GM12891 (cell line): ENCODE data around the gene FOXF1. TPM values are rescaled to one million over a fixed set of nuclear protein-coding genes. Genes with fewer than 3 reads are reported as not detected.

Experiments used
- DNase-seq: peaks from one replicate; pipeline ENCODE4 v3.0.0; 2011; ENCODE audit warnings: low spot score; ENCODE audit not compliant: insufficient read length
- FAIRE-seq: peaks from 2 replicates; lab custom pipeline; 2011; peaks lifted over from hg19 to GRCh38; lab: Jason Lieb, UNC
- PAX5 ChIP-seq: IDR thresholded peaks from 2 replicates; pipeline ENCODE4 v1.6.1; 2011; ENCODE audit warnings: low read length, moderate library complexity, mild to moderate bottlenecking; ENCODE audit not compliant: insufficient read depth, severe bottlenecking
- POLR2A ChIP-seq: IDR thresholded peaks from 2 replicates; pipeline ENCODE4 v1.6.1; 2011; ENCODE audit warnings: low read depth, low read length, control low read depth
- POLR2AphosphoS5 ChIP-seq: IDR thresholded peaks from 2 replicates; pipeline ENCODE4 v1.6.1; 2011; ENCODE audit warnings: low read depth, low read length, control low read depth
- POU2F2 ChIP-seq: IDR thresholded peaks from 2 replicates; pipeline ENCODE4 v1.6.1; 2011; ENCODE audit warnings: low read depth, mild to moderate bottlenecking, control low read depth, low read length, moderate library complexity
- SPI1 ChIP-seq: IDR thresholded peaks from 2 replicates; pipeline ENCODE4 v1.6.1; 2011; ENCODE audit warnings: low read depth, low read length, control low read depth
- TAF1 ChIP-seq: IDR thresholded peaks from 2 replicates; pipeline ENCODE4 v1.6.1; 2011; ENCODE audit warnings: low read depth, low read length, control low read depth
- polyA plus RNA-seq: library from polyadenylated mRNA; unstranded; fragments of >200 nt; gene quantifications from one replicate; pipeline ENCODE4 v1.2.1, GENCODE V29; 2012; ENCODE audit warnings: low read depth, missing spikeins, inconsistent platforms; ENCODE audit not compliant: missing spikeins

The FOXF1 gene
- not detected for polyA plus RNA-seq

- TF ChIP-seq POU2F2 (no peak), PAX5 (no peak), TAF1 (no peak), POLR2AphosphoS5 (no peak), SPI1 (no peak), POLR2A (no peak)
- DNase-seq (no peak), FAIRE-seq (no peak)
Observed at GRCh38 chr16:86510465-86511261, at the start of gene FOXF1. TSS of gene FOXF1 (plus strand) at chr16:86510527. CDS start at chr16:86510570, 43 bp downstream.

DNA sequence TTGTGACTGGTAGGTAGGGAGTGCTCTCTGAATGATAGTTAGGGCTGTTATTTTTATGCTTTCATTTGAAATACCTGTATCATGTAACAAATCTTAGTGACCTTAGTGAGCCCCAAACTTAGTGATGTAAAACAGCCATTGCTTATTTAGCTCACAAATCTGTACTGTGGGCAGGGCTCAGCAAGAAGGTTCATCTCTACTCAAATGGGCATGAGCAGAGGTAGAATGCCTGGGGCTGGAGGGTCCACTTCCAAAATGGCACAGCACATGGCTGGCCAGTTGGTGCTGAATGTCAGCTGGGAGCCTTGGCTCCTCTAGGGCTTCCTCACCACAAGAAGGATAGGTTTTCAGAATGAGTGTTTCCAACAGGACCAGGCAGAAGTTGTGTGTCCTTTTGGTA, 49.3 kb upstream of the FOXF1 start:
- DNase-seq, result no peak
- TF ChIP-seq POLR2AphosphoS5, result no peak
- TF ChIP-seq POU2F2, result no peak
- TF ChIP-seq PAX5, result no peak
- no peak for TF ChIP-seq SPI1
- no peak for TF ChIP-seq POLR2A
- TF ChIP-seq TAF1, result no peak
- FAIRE-seq, result no peak

DNA sequence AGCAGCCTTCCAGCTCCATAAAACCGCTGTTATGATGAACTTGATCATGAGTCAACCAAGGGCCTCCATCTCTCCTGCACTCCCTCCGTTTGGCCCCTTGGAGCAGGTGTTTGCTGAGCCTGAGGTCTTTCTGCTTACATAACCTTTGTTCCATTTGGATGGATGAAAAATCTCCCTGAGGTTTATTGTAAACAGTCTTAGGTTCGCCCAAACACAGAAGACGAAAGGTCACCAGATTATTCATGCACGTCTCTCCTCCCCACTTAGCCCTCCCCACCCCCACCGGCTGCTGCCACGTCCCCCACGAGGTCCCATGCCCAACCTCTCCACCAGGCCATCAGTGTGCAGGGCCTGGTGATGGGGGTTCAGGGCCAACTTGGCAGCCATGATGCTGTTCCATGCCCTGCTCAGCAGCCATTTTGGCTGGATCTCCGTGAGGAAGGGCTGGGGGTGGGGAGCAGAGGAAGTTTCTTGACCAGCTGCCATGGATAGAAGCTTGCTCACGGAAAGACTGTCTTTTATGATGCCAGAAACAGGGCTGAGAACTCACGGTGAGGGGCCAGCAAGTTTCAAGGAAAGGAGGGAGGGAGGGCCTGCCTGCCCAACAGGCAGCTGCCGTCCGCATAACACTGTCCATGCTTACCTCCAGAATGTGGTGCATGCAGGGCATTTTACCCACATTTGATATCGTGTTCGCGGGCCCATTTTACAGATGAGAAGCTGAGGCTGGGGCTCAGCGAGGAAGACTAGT, 47.8 kb upstream of the FOXF1 start:
- TF ChIP-seq POLR2A (no peak), TAF1 (no peak), POU2F2 (no peak), SPI1 (no peak), PAX5 (no peak), POLR2AphosphoS5 (no peak)
- DNase-seq (no peak), FAIRE-seq (no peak)

- peak; percentile 54 for FAIRE-seq
Observed at GRCh38 chr16:86464044-86464443, 46.3 kb upstream of the FOXF1 start.

DNA sequence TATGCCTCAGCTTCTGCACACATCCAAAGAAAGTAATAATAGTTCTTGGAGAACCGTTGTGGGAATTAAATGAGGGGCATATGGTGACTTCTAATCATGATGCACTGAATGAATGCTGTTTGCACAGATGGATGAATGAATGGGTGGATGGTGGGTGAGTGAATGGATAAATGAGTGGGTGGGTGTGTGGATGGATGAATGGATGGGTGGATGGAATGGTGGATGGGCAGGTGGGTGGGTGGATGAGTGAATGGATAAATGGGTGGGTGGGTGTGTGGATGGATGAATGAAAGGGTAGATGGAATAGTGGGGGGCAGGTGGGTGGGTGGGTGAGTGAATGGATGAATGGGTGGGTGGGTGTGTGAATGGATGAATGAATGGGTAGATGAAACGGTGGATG, 44.9 kb upstream of the FOXF1 start:
- FAIRE-seq (no peak), DNase-seq (no peak)
- TF ChIP-seq POLR2A (no peak), POLR2AphosphoS5 (no peak), PAX5 (no peak), SPI1 (no peak), TAF1 (no peak), POU2F2 (no peak)

More at GRCh38 chr16:86464044-86464443, 46.3 kb upstream of the FOXF1 start:
- no peak for DNase-seq
- TF ChIP-seq POLR2AphosphoS5 (no peak), POLR2A (no peak), POU2F2 (no peak), TAF1 (no peak), SPI1 (no peak), PAX5 (no peak)

DNA sequence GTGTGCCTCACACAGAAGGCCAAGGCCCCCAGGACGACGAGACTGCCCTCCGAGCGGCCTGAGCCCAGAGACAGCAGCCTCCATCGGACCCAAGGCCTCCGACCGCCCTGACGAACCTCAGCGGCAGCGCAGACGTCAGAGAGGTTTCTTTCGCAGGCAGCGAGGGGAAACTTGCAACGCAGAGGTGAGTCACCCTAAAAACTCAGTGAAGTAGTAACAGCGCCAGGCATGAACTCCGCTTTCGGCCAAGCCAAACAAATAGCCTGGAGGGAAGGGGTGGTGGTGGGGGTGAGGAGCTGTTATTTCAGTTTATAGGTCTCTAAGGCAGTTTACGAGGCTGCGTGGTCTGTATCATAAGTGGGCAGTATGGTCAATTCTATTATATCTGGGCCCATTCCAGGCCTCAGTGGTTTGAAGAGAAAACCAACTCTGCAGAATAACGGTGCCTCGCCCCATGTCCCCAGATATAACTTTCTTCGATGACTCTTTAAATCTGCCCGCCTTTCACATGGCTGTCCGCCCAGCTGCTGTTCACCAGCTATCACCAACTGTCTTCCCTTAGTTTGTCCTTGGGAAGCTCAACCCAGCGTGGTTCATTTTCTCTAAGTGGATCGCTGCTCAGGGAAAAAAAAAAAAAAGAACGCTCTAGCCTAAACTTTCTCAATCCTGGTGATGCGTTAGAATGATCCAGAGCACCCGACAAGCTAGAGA, 43.5 kb upstream of the FOXF1 start:
- FAIRE-seq (no peak), DNase-seq (no peak)
- TF ChIP-seq POLR2AphosphoS5 (no peak), TAF1 (no peak), POLR2A (no peak), POU2F2 (no peak), SPI1 (no peak), PAX5 (no peak)

DNA sequence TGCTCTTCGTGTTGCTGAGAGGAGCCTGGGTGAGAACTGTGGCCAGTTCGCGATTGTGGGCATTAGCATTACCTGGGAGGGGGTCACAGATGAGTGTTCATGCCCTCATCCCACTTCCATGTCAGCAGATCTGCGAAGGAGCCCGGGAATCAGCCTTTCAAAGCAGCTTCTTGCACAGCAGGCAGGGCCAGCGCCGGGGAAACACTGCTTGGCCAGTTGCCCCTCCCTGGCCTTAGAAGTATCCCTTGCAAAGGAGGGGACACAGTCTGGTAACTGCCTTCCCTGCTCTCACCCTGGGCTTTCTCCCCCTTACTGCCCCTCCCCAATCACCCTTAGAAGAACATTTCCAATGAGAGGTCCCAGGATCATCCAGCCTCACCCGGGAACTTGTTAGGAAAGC, 42.8 kb upstream of the FOXF1 start:
- TF ChIP-seq POU2F2 (no peak), POLR2AphosphoS5 (no peak), POLR2A (no peak), TAF1 (no peak), PAX5 (no peak), SPI1 (no peak)
- FAIRE-seq, result no peak
- no peak for DNase-seq

- TF ChIP-seq TAF1 (no peak), POLR2AphosphoS5 (no peak), POU2F2 (no peak), POLR2A (no peak), PAX5 (no peak), SPI1 (no peak)
- no peak for DNase-seq
- FAIRE-seq, result no peak
Observed at GRCh38 chr16:86470964-86471363, 39.4 kb upstream of the FOXF1 start.

DNA sequence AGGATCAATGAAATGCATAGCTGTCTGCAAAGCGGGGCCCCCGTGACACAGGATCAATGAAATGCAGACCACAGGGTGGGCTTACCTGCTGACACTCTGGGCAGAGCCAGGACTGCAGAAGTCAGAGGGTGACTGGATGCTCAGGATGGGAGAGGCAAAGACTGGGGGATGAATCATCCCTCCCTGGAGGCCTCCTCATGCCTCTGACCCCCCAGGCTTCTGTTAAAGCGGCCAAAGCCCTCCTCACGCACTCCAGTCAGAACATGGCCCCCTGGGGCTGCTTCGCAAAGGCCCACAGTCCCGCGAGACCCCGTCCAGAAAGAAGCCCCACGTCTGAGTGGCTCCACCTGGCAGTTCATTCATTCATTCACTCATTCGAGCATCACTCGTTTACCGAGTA, 38.4 kb upstream of the FOXF1 start:
- no peak for FAIRE-seq
- TF ChIP-seq POLR2AphosphoS5 (no peak), POU2F2 (no peak), POLR2A (no peak), PAX5 (no peak), TAF1 (no peak), SPI1 (no peak)
- DNase-seq, result no peak
